NOMO-1 treated with dmso at 0.1 percent for 144 hours (cell line): ENCODE results near the gene C19orf67.

Source experiments
- DNase-seq: peaks from one replicate; lab custom pipeline; 2025; ENCODE audit not compliant: unreplicated experiment; lab: John Stamatoyannopoulos, UW

C19orf67 gene

GRCh38 chr19:14110650-14111049, 25.1 kb upstream of the C19orf67 start:
- no peak for DNase-seq

- no peak for DNase-seq
Measured at GRCh38 chr19:14107581-14108461, 22.2 kb upstream of the C19orf67 start.

- DNase-seq: no peak
Measured at GRCh38 chr19:14106840-14107239, 21.3 kb upstream of the C19orf67 start.

GRCh38 chr19:14105680-14106079, 20.1 kb upstream of the C19orf67 start:
- no peak for DNase-seq

GRCh38 chr19:14103310-14103709, 17.7 kb upstream of the C19orf67 start:
- DNase-seq: no peak

GRCh38 chr19:14102756-14103155, 17.2 kb upstream of the C19orf67 start:
- DNase-seq: no peak

- no peak for DNase-seq
Measured at GRCh38 chr19:14102102-14102696, 16.6 kb upstream of the C19orf67 start.

- DNase-seq: no peak
Measured at GRCh38 chr19:14101003-14101545, 15.5 kb upstream of the C19orf67 start.

- DNase-seq: no peak
Measured at GRCh38 chr19:14097532-14098151, 12.1 kb upstream of the C19orf67 start.

GRCh38 chr19:14096272-14096992, 10.8 kb upstream of the C19orf67 start:
- no peak for DNase-seq

GRCh38 chr19:14094854-14095253, 9.3 kb upstream of the C19orf67 start:
- no peak for DNase-seq

- no peak for DNase-seq
Measured at GRCh38 chr19:14093117-14093823, 7.7 kb upstream of the C19orf67 start.

- DNase-seq: no peak
Measured at GRCh38 chr19:14091813-14092462, 6.4 kb upstream of the C19orf67 start.

- peak; percentile 79 for DNase-seq
Measured at GRCh38 chr19:14091081-14091812, 5.7 kb upstream of the C19orf67 start.

GRCh38 chr19:14090509-14091080, 5.0 kb upstream of the C19orf67 start, which contains the start of gene SAMD1:
Gene SAMD1, minus strand, starts transcription at chr19:14090751.
- DNase-seq: peak; percentile 79

- no peak for DNase-seq
Measured at GRCh38 chr19:14089662-14090508, 4.3 kb upstream of the C19orf67 start.

- no peak for DNase-seq
Measured at GRCh38 chr19:14089412-14089661, 3.8 kb upstream of the C19orf67 start.
